Neural cell (in vitro differentiated cells): ENCODE measurements around the gene CDH1. TPM values are rescaled to one million over a fixed set of nuclear protein-coding genes. Genes with fewer than 3 reads are reported as not detected.

Experiments used
- H2AFZ ChIP-seq: fragments of 200-600, 300-800 bp; sonication (generic), shearing (Covaris generic); 2 replicates; pipeline ENCODE4 v1.6.0; 2014; ENCODE audit warnings: low read depth, mild to moderate bottlenecking, antibody characterized with exemption, low read length, moderate library complexity
- H3F3A ChIP-seq: fragments of 200-600 bp; shearing (Covaris generic); 2 replicates; pipeline ENCODE4 v1.6.1; 2016; ENCODE audit warnings: mild to moderate bottlenecking, moderate library complexity, mixed read lengths, antibody characterized with exemption, low read length; ENCODE audit not compliant: insufficient read depth, poor library complexity, severe bottlenecking
- H3K27ac ChIP-seq: fragments of 200-600, 300-800 bp; sonication (generic), shearing (Covaris generic); 2 replicates; pipeline ENCODE4 v1.5.1; 2014; ENCODE audit warnings: mild to moderate bottlenecking, low read length, moderate library complexity
- H3K27me3 ChIP-seq: fragments of 300-800, 200-600 bp; sonication (generic), shearing (Covaris generic); 2 replicates; pipeline ENCODE4 v1.6.0; 2014; ENCODE audit warnings: mild to moderate bottlenecking, low read depth, low read length, moderate library complexity; ENCODE audit not compliant: insufficient read depth
- H3K36me3 ChIP-seq: fragments of 300-800, 200-600 bp; sonication (generic), shearing (Covaris generic); 2 replicates; pipeline ENCODE4 v1.5.1; 2014; ENCODE audit warnings: mild to moderate bottlenecking, antibody characterized with exemption, low read length, moderate library complexity; ENCODE audit not compliant: insufficient read depth
- H3K4me2 ChIP-seq: fragments of 300-800, 200-600 bp; sonication (generic), shearing (Covaris generic); 2 replicates; pipeline ENCODE4 v1.6.0; 2014; ENCODE audit warnings: mild to moderate bottlenecking, low read length
- H3K4me3 ChIP-seq: fragments of 300-800, 200-600 bp; sonication (generic), shearing (Covaris generic); 2 replicates; pipeline ENCODE4 v1.5.1; 2014; ENCODE audit warnings: mild to moderate bottlenecking, low read length, moderate library complexity
- H3K79me2 ChIP-seq: fragments of 200-600 bp; shearing (Covaris generic); replicated peaks from 2 replicates; pipeline ENCODE4 v1.6.0; 2014; ENCODE audit warnings: mild to moderate bottlenecking, low read length, moderate library complexity; ENCODE audit not compliant: insufficient read depth
- H3K9ac ChIP-seq: fragments of 300-800, 200-600 bp; sonication (generic), shearing (Covaris generic); 2 replicates; pipeline ENCODE4 v1.6.1; 2016; ENCODE audit warnings: mild to moderate bottlenecking, low read length, mixed read lengths
- H3K9me2 ChIP-seq: fragments of 200-600 bp; shearing (Covaris generic); 2 replicates; pipeline ENCODE4 v1.6.1; 2016; ENCODE audit warnings: mild to moderate bottlenecking, low read length, mixed read lengths; ENCODE audit not compliant: insufficient read depth
- H3K9me3 ChIP-seq: fragments of 200-600, 300-800 bp; sonication (generic), shearing (Covaris generic); 2 replicates; pipeline ENCODE4 v1.6.1; 2016; ENCODE audit warnings: mild to moderate bottlenecking, mixed run types, low read length, moderate library complexity, mixed read lengths
- H4K20me1 ChIP-seq: fragments of 200-600 bp; shearing (Covaris generic); 2 replicates; pipeline ENCODE4 v1.6.1; 2016; ENCODE audit warnings: mild to moderate bottlenecking, mixed run types; ENCODE audit not compliant: insufficient read depth
- EP300 ChIP-seq: fragments of 450-650 bp; conservative IDR thresholded peaks from 2 replicates; pipeline ENCODE4 v1.6.1; 2014; ENCODE audit warnings: antibody characterized with exemption, mild to moderate bottlenecking, moderate library complexity; ENCODE audit not compliant: poor library complexity, severe bottlenecking
- EZH2 ChIP-seq: fragments of 200-600, 300-800 bp; shearing (Covaris generic), sonication (generic); IDR thresholded peaks from 2 replicates; pipeline ENCODE4 v1.6.1; 2014; ENCODE audit warnings: antibody characterized with exemption, low read length, borderline replicate concordance, mild to moderate bottlenecking; ENCODE audit not compliant: insufficient read depth, poor library complexity, severe bottlenecking
- MXI1 ChIP-seq: fragments of 450-650 bp; conservative IDR thresholded peaks from 2 replicates; pipeline ENCODE4 v1.6.1; 2014; ENCODE audit warnings: antibody characterized with exemption, mild to moderate bottlenecking; ENCODE audit not compliant: poor library complexity, severe bottlenecking
- POLR2AphosphoS5 ChIP-seq: IDR thresholded peaks from 2 replicates; pipeline ENCODE4 v1.6.1; 2012
- RAD21 ChIP-seq: fragments of 450-650 bp; conservative IDR thresholded peaks from 2 replicates; pipeline ENCODE4 v1.6.1; 2014; ENCODE audit warnings: antibody characterized with exemption, mild to moderate bottlenecking, moderate library complexity
- SMC3 ChIP-seq: fragments of 450-650 bp; conservative IDR thresholded peaks from 2 replicates; pipeline ENCODE4 v1.6.1; 2014; ENCODE audit warnings: antibody characterized with exemption, mild to moderate bottlenecking, moderate library complexity; ENCODE audit not compliant: poor library complexity
- TAF1 ChIP-seq: IDR thresholded peaks from 2 replicates; pipeline ENCODE4 v1.6.1; 2012; ENCODE audit warnings: low read depth
- polyA plus RNA-seq: library from polyadenylated mRNA; depleted of rRNA; stranded (reverse); fragments of >200 nt; gene quantifications from 2 replicates; pipeline ENCODE4 v1.2.3, GENCODE V29; 2014
- TF ChIP-seq, protein P1 (sequence below): fragments of 450-650 bp; IDR thresholded peaks from 2 replicates; pipeline ENCODE4 v1.5.1; 2014; ENCODE audit warnings: antibody characterized with exemption, mild to moderate bottlenecking, moderate library complexity; ENCODE audit not compliant: poor library complexity, severe bottlenecking
- TF ChIP-seq, protein P2 (sequence below): IDR thresholded peaks from 2 replicates; pipeline ENCODE4 v1.6.1; 2012; ENCODE audit warnings: borderline replicate concordance

CDH1 gene
- polyA plus RNA-seq, 1 donor from 2014 or later = 1.2 TPM

DNA sequence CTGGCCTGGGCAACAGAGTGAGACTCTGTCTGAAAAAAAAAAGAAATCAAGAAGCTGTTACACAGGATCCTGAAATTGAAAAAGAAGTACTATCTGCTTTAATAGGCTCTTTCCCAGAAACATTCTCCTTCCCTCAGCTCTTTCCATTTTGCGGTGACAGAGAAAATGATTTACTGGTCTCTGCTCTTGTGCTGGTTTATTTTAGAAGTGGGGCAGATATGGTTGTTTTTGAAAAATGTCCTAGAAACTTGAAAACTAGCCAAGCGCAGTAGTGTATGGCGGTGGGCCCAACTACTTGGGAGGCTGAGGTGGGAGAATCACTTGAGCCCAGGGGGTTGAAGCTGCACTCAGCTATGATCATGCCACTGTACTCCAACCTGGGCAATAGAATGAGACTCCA, 77.4 kb downstream of the CDH1 start:
- Histone ChIP-seq H3F3A (no peaks in the 10 kb centered on the region), H4K20me1 (no peaks in the 10 kb centered on the region), H3K36me3 (no peaks in the 10 kb centered on the region), H2AFZ (no peak overlapping the region), H3K9me3 (no peaks in the 10 kb centered on the region), H3K9me2 (no peaks in the 10 kb centered on the region), H3K4me2 (no peak overlapping the region), H3K9ac (no peak overlapping the region), H3K79me2 (no peaks in the 10 kb centered on the region), H3K4me3 (no peak overlapping the region), H3K27ac (no peak overlapping the region), H3K27me3 (no peaks in the 10 kb centered on the region)
- no peak for TF ChIP-seq EP300
- TF ChIP-seq MXI1 = no peak
- TF ChIP-seq RAD21 = no peak
- TF ChIP-seq, protein P1, sequence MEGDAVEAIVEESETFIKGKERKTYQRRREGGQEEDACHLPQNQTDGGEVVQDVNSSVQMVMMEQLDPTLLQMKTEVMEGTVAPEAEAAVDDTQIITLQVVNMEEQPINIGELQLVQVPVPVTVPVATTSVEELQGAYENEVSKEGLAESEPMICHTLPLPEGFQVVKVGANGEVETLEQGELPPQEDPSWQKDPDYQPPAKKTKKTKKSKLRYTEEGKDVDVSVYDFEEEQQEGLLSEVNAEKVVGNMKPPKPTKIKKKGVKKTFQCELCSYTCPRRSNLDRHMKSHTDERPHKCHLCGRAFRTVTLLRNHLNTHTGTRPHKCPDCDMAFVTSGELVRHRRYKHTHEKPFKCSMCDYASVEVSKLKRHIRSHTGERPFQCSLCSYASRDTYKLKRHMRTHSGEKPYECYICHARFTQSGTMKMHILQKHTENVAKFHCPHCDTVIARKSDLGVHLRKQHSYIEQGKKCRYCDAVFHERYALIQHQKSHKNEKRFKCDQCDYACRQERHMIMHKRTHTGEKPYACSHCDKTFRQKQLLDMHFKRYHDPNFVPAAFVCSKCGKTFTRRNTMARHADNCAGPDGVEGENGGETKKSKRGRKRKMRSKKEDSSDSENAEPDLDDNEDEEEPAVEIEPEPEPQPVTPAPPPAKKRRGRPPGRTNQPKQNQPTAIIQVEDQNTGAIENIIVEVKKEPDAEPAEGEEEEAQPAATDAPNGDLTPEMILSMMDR = no peak
- TF ChIP-seq SMC3 = no peak
- no peak for TF ChIP-seq TAF1
- TF ChIP-seq, protein P2, sequence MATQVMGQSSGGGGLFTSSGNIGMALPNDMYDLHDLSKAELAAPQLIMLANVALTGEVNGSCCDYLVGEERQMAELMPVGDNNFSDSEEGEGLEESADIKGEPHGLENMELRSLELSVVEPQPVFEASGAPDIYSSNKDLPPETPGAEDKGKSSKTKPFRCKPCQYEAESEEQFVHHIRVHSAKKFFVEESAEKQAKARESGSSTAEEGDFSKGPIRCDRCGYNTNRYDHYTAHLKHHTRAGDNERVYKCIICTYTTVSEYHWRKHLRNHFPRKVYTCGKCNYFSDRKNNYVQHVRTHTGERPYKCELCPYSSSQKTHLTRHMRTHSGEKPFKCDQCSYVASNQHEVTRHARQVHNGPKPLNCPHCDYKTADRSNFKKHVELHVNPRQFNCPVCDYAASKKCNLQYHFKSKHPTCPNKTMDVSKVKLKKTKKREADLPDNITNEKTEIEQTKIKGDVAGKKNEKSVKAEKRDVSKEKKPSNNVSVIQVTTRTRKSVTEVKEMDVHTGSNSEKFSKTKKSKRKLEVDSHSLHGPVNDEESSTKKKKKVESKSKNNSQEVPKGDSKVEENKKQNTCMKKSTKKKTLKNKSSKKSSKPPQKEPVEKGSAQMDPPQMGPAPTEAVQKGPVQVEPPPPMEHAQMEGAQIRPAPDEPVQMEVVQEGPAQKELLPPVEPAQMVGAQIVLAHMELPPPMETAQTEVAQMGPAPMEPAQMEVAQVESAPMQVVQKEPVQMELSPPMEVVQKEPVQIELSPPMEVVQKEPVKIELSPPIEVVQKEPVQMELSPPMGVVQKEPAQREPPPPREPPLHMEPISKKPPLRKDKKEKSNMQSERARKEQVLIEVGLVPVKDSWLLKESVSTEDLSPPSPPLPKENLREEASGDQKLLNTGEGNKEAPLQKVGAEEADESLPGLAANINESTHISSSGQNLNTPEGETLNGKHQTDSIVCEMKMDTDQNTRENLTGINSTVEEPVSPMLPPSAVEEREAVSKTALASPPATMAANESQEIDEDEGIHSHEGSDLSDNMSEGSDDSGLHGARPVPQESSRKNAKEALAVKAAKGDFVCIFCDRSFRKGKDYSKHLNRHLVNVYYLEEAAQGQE = no peak
- no peak for TF ChIP-seq POLR2AphosphoS5
- no peak for TF ChIP-seq EZH2

DNA sequence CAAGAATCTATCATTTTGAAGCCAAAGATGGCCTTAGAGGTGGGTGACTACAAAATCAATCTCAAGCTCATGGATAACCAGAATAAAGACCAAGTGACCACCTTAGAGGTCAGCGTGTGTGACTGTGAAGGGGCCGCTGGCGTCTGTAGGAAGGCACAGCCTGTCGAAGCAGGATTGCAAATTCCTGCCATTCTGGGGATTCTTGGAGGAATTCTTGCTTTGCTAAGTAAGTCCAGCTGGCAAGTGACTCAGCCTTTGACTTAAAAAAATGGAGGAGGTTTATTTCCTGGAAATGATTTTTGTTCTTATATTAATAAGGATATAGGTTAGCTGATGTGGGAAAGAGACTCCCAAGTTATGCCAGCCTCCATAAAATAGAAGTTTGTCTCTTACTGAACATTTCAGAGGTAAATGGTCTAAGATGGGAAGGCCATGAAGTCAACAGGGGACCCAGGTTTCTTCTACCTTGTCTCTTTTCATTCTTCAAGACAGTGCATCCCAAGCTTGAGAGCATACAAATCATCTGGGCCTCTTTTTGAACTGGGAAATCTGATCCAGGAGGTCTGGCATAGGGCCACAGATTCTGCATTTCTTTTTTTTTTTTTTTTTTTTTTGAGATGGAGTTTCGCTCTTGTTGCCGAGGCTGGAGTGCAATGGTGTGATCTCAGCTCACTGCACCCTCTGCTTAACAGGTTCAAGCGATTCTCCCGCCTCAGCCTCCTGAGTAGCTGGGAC, 86.5 kb downstream of the CDH1 start:
- no peaks in the 10 kb centered on the region for H3K9me2 ChIP-seq
- no peak overlapping the region for H3K9ac ChIP-seq
- no peaks in the 10 kb centered on the region for H3K36me3 ChIP-seq
- H3K27ac ChIP-seq = no peak overlapping the region
- H3K79me2 ChIP-seq = no peaks in the 10 kb centered on the region
- TF ChIP-seq, protein P2 = no peak
- TF ChIP-seq EP300 = no peak
- TF ChIP-seq, protein P1 = no peak
- no peak for TF ChIP-seq EZH2
- no peak for TF ChIP-seq MXI1
- no peak for TF ChIP-seq RAD21
- no peak for TF ChIP-seq SMC3
- no peak for TF ChIP-seq POLR2AphosphoS5
- no peak for TF ChIP-seq TAF1
- H3K27me3 ChIP-seq = no peaks in the 10 kb centered on the region
- no peaks in the 10 kb centered on the region for H4K20me1 ChIP-seq
- no peaks in the 10 kb centered on the region for H3F3A ChIP-seq
- no peak overlapping the region for H3K4me2 ChIP-seq
- H3K4me3 ChIP-seq = no peak overlapping the region
- H2AFZ ChIP-seq = no peak overlapping the region
- H3K9me3 ChIP-seq = no peaks in the 10 kb centered on the region
